ENCODE data around the gene ATAD3C.
"Not testable (repeated sequence)": the region's sequence is repeated elsewhere in the genome, so short reads cannot be mapped to it uniquely, and the experiment has no call there.

Gene ATAD3C

DNA sequence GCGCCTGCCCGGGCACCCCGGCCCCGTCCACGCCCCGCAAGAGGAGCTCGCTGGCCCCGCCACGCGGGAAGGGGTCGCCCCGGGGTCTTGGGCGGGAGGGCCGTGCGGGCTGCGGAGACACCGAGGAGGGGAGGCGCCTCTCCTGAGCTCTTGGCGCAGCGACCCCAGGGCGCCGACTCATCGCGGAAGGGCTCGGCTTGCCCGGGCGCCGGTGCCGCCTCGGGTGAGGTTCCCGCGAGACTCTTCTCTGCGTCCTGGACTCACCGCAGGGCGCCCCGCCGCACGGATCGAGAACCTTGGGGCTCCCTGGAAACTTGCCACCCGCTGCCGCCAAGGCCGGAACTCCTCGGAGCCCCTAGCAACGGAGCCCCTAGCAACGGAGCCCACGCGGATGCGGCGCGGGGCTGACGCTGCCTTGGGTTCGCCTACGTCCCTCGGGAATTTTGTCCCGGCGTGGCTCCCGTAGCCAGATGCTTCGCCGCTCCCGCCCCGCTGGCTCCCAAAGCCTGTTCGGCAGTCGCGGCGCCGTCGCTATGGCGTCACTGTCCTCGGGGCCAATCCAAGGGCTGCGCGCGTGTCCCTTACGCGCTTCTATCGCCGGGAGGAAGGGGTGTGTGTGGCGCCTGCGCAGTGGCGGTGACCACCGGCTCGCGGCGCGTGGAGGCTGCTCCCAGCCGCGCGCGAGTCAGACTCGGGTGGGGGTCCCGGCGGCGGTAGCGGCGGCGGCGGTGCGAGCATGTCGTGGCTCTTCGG is 62.2 kb downstream of the ATAD3C start, which contains the start of gene ATAD3A:
TSS of gene ATAD3A (plus strand) at position 630 of the 753 bp plus-strand sequence. CDS start at position 737, 107 bp downstream.
- DNase-seq: peak; percentile 96 to 97

DNA sequence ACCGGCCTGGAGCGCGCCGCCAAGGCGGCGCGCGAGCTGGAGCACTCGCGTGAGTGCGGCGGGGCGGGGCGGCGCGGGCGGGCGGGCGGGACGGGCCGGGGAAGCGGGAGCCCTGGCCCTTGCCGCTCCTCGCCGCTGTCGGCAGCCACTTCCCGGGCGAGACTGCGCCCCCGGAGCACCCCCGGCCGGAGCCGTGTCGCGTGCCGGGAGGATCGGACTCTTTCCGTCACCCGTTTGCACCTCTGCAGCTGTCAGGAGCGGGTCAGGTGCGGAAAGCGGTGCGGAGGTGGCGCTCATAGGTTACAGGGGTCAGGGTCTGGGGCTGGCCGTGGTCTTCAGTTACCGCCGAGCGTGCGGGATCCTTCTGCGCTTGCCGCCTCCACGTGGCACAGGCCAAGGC is 62.9 kb downstream of the ATAD3C start:
- not testable (repeated sequence) for DNase-seq

DNA sequence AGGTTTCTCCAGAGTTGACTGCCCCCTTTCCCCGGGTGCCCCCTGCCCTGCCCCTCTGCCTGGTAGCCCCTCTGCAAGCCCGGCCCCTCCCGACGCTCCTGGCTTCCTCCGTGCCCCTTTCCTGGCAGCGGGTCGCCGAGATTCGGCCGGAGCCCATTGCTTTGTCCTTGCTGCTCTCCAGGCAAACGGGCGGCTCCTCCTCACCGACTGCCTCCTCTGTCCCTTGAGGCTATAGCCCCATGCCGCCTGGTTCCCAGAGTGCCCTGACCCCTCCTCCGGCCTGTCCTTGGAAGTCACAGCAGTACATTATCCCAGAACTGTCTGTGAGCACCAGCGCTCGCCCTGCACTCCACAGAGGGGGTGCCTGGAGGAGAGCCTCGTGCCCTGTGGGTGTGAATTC is 64.2 kb downstream of the ATAD3C start:
- DNase-seq: not testable (repeated sequence)

DNA sequence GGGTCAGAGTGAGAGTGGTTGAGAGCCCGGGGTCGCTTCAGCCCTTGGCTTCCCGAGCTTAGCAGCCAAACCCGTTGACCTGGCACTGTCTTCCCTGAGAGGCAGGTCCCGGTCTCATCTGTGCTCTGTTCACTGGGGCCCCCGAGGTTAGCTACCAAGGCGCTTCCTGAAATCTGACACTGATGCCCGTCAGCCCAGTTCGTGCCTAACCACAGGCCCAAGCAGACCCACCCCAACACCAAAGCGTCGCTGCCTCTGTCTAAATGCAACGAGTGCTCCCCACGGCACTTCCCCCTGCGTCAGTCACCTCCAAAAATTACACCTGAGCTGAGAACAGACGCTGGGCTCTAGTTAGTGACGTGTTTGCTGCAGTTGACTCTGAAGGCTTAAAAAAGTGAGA is 64.9 kb downstream of the ATAD3C start:
- not testable (repeated sequence) for DNase-seq

DNA sequence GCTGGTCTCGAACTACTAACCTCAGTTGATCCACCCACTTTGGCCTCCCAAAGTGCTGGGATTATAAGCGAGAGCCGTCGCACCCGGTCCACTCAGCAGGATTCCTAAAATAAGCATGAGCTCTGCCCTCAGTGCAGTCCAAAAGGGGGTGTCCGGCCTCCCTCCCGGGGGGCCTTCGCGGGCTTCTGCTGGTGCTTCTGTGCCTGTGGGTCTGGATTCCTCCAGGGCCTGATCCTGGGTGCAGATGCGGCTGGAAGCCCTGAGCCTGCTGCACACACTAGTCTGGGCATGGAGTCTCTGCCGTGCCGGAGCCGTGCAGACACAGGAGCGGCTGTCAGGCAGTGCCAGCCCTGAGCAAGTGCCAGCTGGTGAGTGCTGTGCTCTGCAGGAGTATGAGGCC is 67.4 kb downstream of the ATAD3C start:
- not testable (repeated sequence) for DNase-seq

DNA sequence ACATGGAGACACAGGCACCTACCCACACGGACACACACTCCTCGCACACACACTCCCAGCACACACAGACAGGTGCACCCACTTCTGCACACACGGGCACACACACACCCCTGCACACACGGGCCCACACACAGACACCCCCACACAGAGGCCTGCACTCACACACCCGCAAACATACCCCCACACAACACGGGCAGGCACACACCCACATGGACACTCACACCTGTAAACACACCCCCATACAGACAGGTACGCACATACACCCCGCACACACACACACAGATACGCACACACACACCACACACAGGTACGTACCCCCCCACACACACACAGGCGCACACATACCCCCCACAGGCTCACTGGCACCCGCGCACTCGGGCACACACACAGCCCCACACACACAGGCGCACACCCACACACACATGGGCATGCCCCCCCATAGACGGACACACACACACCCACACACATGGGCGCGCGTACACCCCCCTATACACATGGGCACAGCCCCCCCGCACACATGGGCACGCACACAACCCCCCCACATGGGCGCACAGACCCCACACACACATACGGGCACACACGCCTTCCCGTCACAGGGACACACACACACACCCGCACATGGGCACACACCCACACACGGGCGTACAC is 68.6 kb downstream of the ATAD3C start:
- DNase-seq: no peak

DNA sequence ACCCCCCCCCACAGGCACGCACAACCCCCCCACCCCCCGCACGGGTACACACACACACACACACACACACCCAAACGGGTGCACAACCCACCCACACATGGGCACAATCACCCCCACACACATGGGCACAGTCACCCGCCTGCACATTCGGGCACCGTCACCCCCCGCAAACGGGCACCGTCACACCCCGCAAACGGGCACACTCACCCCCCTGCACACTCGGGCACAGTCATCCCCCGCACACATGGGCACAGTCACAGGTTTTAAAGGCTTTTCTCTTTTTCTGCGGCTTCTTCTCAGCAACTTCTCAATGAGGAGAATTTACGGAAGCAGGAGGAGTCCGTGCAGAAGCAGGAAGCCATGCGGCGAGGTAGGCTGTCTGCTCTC is 69.1 kb downstream of the ATAD3C start:
- DNase-seq: not testable (repeated sequence)
